OCI-LY1 (cell line): ENCODE data around the gene SOAT1.
"Not testable (repeated sequence)": the region's sequence is repeated elsewhere in the genome, so short reads cannot be mapped to it uniquely, and the experiment has no call there.

Experiments used
- H2AFZ ChIP-seq: fragments of 200-600 bp; sonication (generic), shearing (Covaris generic); 2 replicates; pipeline ENCODE4 v1.6.0; 2014; ENCODE audit warnings: antibody characterized with exemption, mild to moderate bottlenecking, low read length
- H3F3A ChIP-seq: fragments of 200-600 bp; sonication (generic), shearing (Covaris generic); 2 replicates; pipeline ENCODE4 v1.6.0; 2014; ENCODE audit warnings: mild to moderate bottlenecking, antibody characterized with exemption, low read length, moderate library complexity; ENCODE audit not compliant: insufficient read depth
- H3K27ac ChIP-seq: fragments of 200-600 bp; sonication (generic); 2 replicates; pipeline ENCODE4 v1.5.1; 2014; ENCODE audit warnings: low read length, mixed run types, mild to moderate bottlenecking, low read depth; ENCODE audit not compliant: poor library complexity, severe bottlenecking
- H3K27me3 ChIP-seq: fragments of 200-600 bp; sonication (generic); 2 replicates; pipeline ENCODE4 v1.6.0; 2014; ENCODE audit warnings: antibody characterized with exemption, mild to moderate bottlenecking, low read length, moderate library complexity; ENCODE audit not compliant: insufficient read depth
- H3K36me3 ChIP-seq: fragments of 200-600 bp; sonication (generic); 2 replicates; pipeline ENCODE4 v1.6.1; 2014; ENCODE audit warnings: mild to moderate bottlenecking, antibody characterized with exemption, low read length, moderate library complexity, mixed read lengths; ENCODE audit not compliant: insufficient read depth
- H3K4me1 ChIP-seq: fragments of 200-600 bp; sonication (generic); 2 replicates; pipeline ENCODE4 v1.5.1; 2014; ENCODE audit warnings: mild to moderate bottlenecking, low read length, moderate library complexity; ENCODE audit not compliant: insufficient read depth, severe bottlenecking
- H3K4me2 ChIP-seq: fragments of 200-600 bp; sonication (generic), shearing (Covaris generic); 2 replicates; pipeline ENCODE4 v1.6.1; 2014; ENCODE audit warnings: low read length
- H3K4me3 ChIP-seq: fragments of 200-600 bp; sonication (generic); 2 replicates; pipeline ENCODE4 v1.5.1; 2014; ENCODE audit warnings: low read length, low read depth, mild to moderate bottlenecking, mixed read lengths; ENCODE audit not compliant: poor library complexity, severe bottlenecking
- H3K79me2 ChIP-seq: fragments of 200-600 bp; shearing (Covaris generic); 2 replicates; pipeline ENCODE4 v1.6.1; 2016; ENCODE audit warnings: mixed run types, low read length, mixed read lengths; ENCODE audit not compliant: insufficient read depth
- H3K9ac ChIP-seq: fragments of 200-600 bp; sonication (generic), shearing (Covaris generic); 2 replicates; pipeline ENCODE4 v1.6.1; 2014; ENCODE audit warnings: mild to moderate bottlenecking, low read length, mixed read lengths
- H3K9me2 ChIP-seq: fragments of 200-600 bp; sonication (generic), shearing (Covaris generic); 2 replicates; pipeline ENCODE4 v1.6.1; 2014; ENCODE audit warnings: low read depth, mild to moderate bottlenecking, low read length, mixed read lengths
- H3K9me3 ChIP-seq: fragments of 200-600 bp; shearing (Covaris generic); 2 replicates; pipeline ENCODE4 v1.6.1; 2014; ENCODE audit warnings: low read length, mixed read lengths
- H4K20me1 ChIP-seq: fragments of 200-600 bp; sonication (generic), shearing (Covaris generic); 2 replicates; pipeline ENCODE4 v1.6.0; 2016; ENCODE audit warnings: mild to moderate bottlenecking, low read length; ENCODE audit not compliant: insufficient read depth
- EZH2 ChIP-seq: fragments of 200-600 bp; sonication (generic), shearing (Covaris generic); IDR thresholded peaks from 2 replicates; pipeline ENCODE4 v1.8.0; 2017; ENCODE audit warnings: borderline replicate concordance, mixed run types, mild to moderate bottlenecking, antibody characterized with exemption, low read length, moderate library complexity, mixed read lengths
- TF ChIP-seq, protein P1 (sequence below): fragments of 200-600 bp; sonication (generic), shearing (Covaris generic); IDR thresholded peaks from 2 replicates; pipeline ENCODE4 v1.5.1; 2017; ENCODE audit warnings: mild to moderate bottlenecking, antibody characterized with exemption, low read length, moderate library complexity, mixed read lengths

SOAT1 gene

DNA sequence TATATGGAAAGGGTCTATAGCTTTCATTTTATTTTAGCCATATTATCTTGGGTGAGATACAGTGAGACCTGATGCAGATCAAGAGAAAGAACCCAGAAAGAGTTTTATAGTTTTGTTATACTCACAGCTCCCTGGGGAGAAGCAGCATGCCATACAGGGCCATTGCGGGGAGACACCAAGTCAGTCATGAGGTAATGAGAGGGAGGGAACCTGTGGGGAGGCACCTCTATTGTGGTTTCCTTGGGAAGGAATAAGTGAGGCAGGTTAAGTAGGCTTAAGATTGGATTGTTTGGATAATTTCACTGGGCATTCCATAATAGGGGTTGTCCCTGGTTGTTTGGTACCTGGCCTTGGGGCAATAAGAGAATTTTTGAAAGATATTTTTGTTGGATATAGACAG is 91.9 kb downstream of the SOAT1 start:
- Histone ChIP-seq H4K20me1 (no peaks in the 10 kb centered on the region), H2AFZ (no peak overlapping the region), H3K27me3 (no peaks in the 10 kb centered on the region), H3F3A (no peaks in the 10 kb centered on the region), H3K4me1 (no peaks in the 10 kb centered on the region), H3K9me2 (no peaks in the 10 kb centered on the region), H3K9me3 (no peaks in the 10 kb centered on the region), H3K36me3 (no peaks in the 10 kb centered on the region), H3K4me3 (no peak overlapping the region), H3K9ac (no peak overlapping the region), H3K27ac (no peak overlapping the region), H3K79me2 (no peaks in the 10 kb centered on the region), H3K4me2 (no peak overlapping the region)
- no peak for TF ChIP-seq EZH2
- TF ChIP-seq, protein P1, sequence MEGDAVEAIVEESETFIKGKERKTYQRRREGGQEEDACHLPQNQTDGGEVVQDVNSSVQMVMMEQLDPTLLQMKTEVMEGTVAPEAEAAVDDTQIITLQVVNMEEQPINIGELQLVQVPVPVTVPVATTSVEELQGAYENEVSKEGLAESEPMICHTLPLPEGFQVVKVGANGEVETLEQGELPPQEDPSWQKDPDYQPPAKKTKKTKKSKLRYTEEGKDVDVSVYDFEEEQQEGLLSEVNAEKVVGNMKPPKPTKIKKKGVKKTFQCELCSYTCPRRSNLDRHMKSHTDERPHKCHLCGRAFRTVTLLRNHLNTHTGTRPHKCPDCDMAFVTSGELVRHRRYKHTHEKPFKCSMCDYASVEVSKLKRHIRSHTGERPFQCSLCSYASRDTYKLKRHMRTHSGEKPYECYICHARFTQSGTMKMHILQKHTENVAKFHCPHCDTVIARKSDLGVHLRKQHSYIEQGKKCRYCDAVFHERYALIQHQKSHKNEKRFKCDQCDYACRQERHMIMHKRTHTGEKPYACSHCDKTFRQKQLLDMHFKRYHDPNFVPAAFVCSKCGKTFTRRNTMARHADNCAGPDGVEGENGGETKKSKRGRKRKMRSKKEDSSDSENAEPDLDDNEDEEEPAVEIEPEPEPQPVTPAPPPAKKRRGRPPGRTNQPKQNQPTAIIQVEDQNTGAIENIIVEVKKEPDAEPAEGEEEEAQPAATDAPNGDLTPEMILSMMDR, result no peak

- Histone ChIP-seq H3K9me2 (no peaks in the 10 kb centered on the region; the same call in 1 of the 2 replicates), H3K79me2 (no peaks in the 10 kb centered on the region), H3K9me3 (no peaks in the 10 kb centered on the region), H2AFZ (no peak overlapping the region), H3K36me3 (no peaks in the 10 kb centered on the region), H4K20me1 (no peaks in the 10 kb centered on the region), H3K4me1 (no peaks in the 10 kb centered on the region), H3K27me3 (no peaks in the 10 kb centered on the region), H3F3A (no peaks in the 10 kb centered on the region), H3K4me3 (no peak overlapping the region), H3K9ac (no peak overlapping the region), H3K27ac (no peak overlapping the region), H3K4me2 (no peak overlapping the region)
- TF ChIP-seq, protein P1, result no peak
- no peak for TF ChIP-seq EZH2
Observed at GRCh38 chr1:179393721-179394120, 100.1 kb downstream of the SOAT1 start.

- not testable (repeated sequence) for H3F3A ChIP-seq
Observed at GRCh38 chr1:179399399-179399798, 105.8 kb downstream of the SOAT1 start.

More at GRCh38 chr1:179399399-179399798, 105.8 kb downstream of the SOAT1 start:
- H4K20me1 ChIP-seq, H3K79me2 ChIP-seq, H3K9me2 ChIP-seq, H2AFZ ChIP-seq, H3K9me3 ChIP-seq, H3K36me3 ChIP-seq, H3K4me1 ChIP-seq, H3K4me3 ChIP-seq, H3K9ac ChIP-seq, H3K27ac ChIP-seq, H3K4me2 ChIP-seq, H3K27me3 ChIP-seq: not testable (repeated sequence)
